Psoas muscle (tissue), 8 donors: Measurements from ENCODE around the gene TBX15. TPM values are rescaled to one million over a fixed set of nuclear protein-coding genes. Genes with fewer than 3 reads are reported as not detected.

Experiments used
- ATAC-seq, 4 donors: fragments of 200-7000 bp; cut with Tn5 transposase; one replicate each; pipeline ENCODE4 v1.9.1; 2020; ENCODE audit warnings: moderate library complexity in 3 of 4, mild to moderate bottlenecking in 2 of 4
- DNase-seq, 2 donors: peaks; one replicate each; pipeline ENCODE4 v3.0.0-alpha.2; 2020
- H3K27ac ChIP-seq: fragments of 200-600 bp; one replicate; pipeline ENCODE4 v1.8.0; 2022
- H3K27me3 ChIP-seq, 3 donors: fragments of 200-600 bp in 1 of 3; one replicate each; pipeline versions ENCODE4 v1.6.1 to v1.8.0; 2013 to 2022; ENCODE audit warnings: low read length in 2 of 3, mild to moderate bottlenecking in 2 of 3, moderate library complexity in 1 of 3; ENCODE audit not compliant: insufficient read depth in 3 of 3
- H3K36me3 ChIP-seq, 2 donors: fragments of 200-600 bp in 1 of 2; one replicate each; pipeline versions ENCODE4 v1.6.1 to v1.8.0; 2013 to 2022; ENCODE audit warnings: low read depth in 1 of 2, mild to moderate bottlenecking in 1 of 2, moderate library complexity in 1 of 2; ENCODE audit not compliant: insufficient read depth in 1 of 2
- H3K4me1 ChIP-seq: fragments of 200-600 bp; one replicate; pipeline ENCODE4 v1.8.0; 2022
- H3K4me3 ChIP-seq: fragments of 200-600 bp; one replicate; pipeline ENCODE4 v1.8.0; 2022; ENCODE audit warnings: mild to moderate bottlenecking
- H3K9me3 ChIP-seq: fragments of 200-600 bp; one replicate; pipeline ENCODE4 v1.8.0; 2022
- WGBS, 3 donors: extraction: QIAGEN DNeasy Blood & Tissue Kit; methylation state at CpG; one replicate each; pipeline versions ENCODE4 v1.1.6 to v1.1.7; 2013; 5-methylcytosine and 5-hydroxymethylcytosine counted together
- intact Hi-C, 2 donors: fragments of 100-400 bp; cut with DNase I; formaldehyde crosslinking; loops; one replicate each; pipeline versions ENCODE4 v1.11.0 to v1.14.2; 2022
- polyA plus RNA-seq, 3 donors: library from polyadenylated mRNA; stranded (reverse); fragments of 200-250 nt; gene quantifications; one replicate each; pipeline ENCODE4 v1.2.3, GENCODE V29; 2013
- total RNA-seq, 4 donors: library from RNA; stranded (reverse); fragmentation: NEBNext Ultra II Directional in 2 of 4; extraction: Animal tissue kit (Norgen Biotek cat#: 25700) in 2 of 4; gene quantifications; one replicate each; pipeline versions ENCODE4 v1.2.1 to v1.2.4, GENCODE V29; 2021 to 2023
- TF ChIP-seq, protein P1 (sequence below): fragments of 200-600 bp; IDR thresholded peaks from one replicate; pipeline ENCODE4 v1.8.0; 2022; ENCODE audit warnings: antibody characterized with exemption
- donor health status: healthy with polysubstance abuse.
- donor health status: DM: no; HTN: no; CAD: no; lungs with moderate emphysema.
- donor health status: Bipolar disorder and iron deficiency.
- donor health status: healthy.
- donor health status: DM: yes; HTN: yes; CAD: no.
- donor health status: DM: no; HTN: no; CAD: no.
- donor health status: DM: no; HTN: no; CAD: no.
- donor health status: DM: yes; HTN: yes; CAD: no.

The TBX15 gene
- total and polyA plus RNA-seq, 7 donors, result 37.0 to 220 (median 105) TPM

DNA sequence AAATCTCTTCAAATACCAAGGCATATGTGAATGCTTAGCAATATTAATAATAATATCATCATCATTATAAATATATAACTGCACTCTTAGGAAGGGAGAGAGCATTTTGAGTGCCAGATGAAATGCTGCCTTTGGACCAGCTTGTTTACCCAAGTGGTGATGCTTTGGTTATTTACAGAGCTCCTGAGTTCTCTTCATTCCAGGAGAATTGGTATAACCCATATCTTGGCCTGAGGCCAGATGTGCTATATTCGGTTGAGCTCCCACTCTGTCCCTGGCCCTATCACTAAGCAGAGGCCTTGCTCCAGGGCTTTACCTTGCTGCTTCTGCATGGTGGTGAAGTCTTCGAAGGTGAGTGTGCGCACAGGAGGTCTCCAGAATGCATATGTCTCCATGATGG is 89.4 kb downstream of the TBX15 start:
- H3K9me3 ChIP-seq, result no peaks in the 10 kb centered on the region
- DNase-seq (no peak), ATAC-seq (peak in 1 of 4 donors; percentile 20)
- H3K27ac ChIP-seq, result no peak overlapping the region
- 70 to 82% (median 70%) methylated on average over 3 of the region's 3 CpGs for WGBS, 3 donors
- intact Hi-C loops, result no loop called here
- H3K4me3 ChIP-seq, result no peak overlapping the region
- H3K4me1 ChIP-seq, result peaks cover 24% of the 10 kb centered on the region
- peaks cover 0 to 78% of the 10 kb centered on the region in 2 donors for H3K36me3 ChIP-seq
- no peaks in the 10 kb centered on the region for H3K27me3 ChIP-seq
- TF ChIP-seq, protein P1, sequence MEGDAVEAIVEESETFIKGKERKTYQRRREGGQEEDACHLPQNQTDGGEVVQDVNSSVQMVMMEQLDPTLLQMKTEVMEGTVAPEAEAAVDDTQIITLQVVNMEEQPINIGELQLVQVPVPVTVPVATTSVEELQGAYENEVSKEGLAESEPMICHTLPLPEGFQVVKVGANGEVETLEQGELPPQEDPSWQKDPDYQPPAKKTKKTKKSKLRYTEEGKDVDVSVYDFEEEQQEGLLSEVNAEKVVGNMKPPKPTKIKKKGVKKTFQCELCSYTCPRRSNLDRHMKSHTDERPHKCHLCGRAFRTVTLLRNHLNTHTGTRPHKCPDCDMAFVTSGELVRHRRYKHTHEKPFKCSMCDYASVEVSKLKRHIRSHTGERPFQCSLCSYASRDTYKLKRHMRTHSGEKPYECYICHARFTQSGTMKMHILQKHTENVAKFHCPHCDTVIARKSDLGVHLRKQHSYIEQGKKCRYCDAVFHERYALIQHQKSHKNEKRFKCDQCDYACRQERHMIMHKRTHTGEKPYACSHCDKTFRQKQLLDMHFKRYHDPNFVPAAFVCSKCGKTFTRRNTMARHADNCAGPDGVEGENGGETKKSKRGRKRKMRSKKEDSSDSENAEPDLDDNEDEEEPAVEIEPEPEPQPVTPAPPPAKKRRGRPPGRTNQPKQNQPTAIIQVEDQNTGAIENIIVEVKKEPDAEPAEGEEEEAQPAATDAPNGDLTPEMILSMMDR, result no peak

DNA sequence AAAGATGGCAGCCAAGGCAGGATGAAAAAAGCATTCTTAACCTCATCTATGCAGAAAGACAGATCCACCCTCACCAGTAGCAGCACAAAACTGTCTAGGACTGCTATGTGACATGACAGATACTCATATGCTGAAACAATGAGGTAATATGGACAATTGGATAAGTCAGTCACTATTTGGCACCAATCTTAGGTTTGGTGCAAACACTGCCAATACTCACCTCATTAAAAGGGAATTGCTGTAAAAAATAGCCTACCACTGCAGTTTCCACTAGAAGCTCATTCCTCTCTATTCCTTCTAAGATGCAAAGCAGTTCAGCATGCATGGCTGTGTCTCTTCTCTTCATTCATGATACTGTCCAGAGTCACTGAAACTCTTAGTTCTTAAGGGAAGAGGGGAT is 91.7 kb downstream of the TBX15 start:
- Histone ChIP-seq H3K27ac (no peak overlapping the region), H3K4me3 (no peak overlapping the region), H3K36me3 (peaks cover 0 to 72% of the 10 kb centered on the region in 2 donors), H3K9me3 (no peaks in the 10 kb centered on the region), H3K4me1 (peaks cover 14% of the 10 kb centered on the region), H3K27me3 (no peaks in the 10 kb centered on the region)
- TF ChIP-seq, protein P1, result no peak
- DNase-seq, result no peak
- ATAC-seq, result no peak
- intact Hi-C loops, result no loop called here

DNA sequence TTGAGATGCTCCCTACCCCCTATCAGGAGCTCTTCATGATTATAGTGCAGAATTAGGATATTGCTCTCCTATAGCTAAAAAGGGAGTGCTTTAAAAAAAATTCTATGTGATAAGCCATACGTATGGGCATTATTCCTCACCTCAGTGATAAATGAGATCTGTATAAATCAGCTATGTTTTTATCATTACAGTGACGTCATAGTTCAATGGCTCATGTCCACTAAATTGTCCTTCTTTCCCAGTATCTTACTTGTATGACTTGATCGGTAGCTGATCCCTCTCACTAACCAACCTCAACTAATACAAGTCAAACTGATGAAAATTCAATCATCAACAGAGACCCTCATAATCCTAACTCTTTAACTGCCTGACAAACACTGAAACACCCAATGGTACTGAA is 93.3 kb downstream of the TBX15 start:
- 89 to 93% (median 89%) methylated on average over 3 of the region's 3 CpGs for WGBS, 3 donors
- TF ChIP-seq, protein P1, result no peak
- peaks cover 3% of the 10 kb centered on the region for H3K4me1 ChIP-seq
- peaks cover 0 to 83% of the 10 kb centered on the region in 2 donors for H3K36me3 ChIP-seq
- ATAC-seq (no peak), DNase-seq (no peak)
- no peak overlapping the region for H3K4me3 ChIP-seq
- no peaks in the 10 kb centered on the region for H3K27me3 ChIP-seq
- intact Hi-C loops, result no loop called here
- H3K27ac ChIP-seq, result no peak overlapping the region
- H3K9me3 ChIP-seq, result no peaks in the 10 kb centered on the region

DNA sequence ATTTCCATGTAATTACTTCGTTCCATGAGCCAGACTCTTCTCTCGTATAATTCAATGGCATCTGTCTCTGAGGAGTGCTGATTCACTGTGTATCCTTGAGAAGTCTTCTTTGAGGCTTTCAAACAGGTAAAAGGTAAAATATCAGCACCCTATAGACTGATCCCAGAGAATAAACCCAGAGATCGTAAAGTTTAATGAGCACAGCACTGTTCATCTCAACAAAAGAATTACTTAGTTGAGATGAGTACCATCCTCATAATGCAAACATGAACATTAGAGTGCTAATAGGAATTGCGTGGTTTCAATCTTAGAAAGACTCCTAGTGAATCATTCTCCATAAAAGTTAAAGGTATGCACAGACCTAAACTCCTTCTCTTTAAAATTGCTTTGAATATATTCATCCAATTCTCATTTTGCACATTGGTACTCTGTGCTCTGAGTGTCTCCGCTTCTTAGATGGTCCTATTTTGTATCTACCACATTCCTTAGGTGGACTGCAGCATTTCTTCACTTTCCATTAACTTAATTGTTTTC is 97.2 kb downstream of the TBX15 start:
- H3K4me3 ChIP-seq, result no peak overlapping the region
- no peak for DNase-seq
- H3K36me3 ChIP-seq, result peaks cover 4 to 74% of the 10 kb centered on the region in 2 donors
- ATAC-seq, result no peak
- H3K27ac ChIP-seq, result no peak overlapping the region
- TF ChIP-seq, protein P1, result no peak
- WGBS, 3 donors, result 92 to 96% (median 93%) methylated on average over 5 of the region's 5 CpGs
- no peaks in the 10 kb centered on the region for H3K9me3 ChIP-seq
- no peaks in the 10 kb centered on the region for H3K27me3 ChIP-seq
- H3K4me1 ChIP-seq, result no peaks in the 10 kb centered on the region
- intact Hi-C loops, result no loop called here

DNA sequence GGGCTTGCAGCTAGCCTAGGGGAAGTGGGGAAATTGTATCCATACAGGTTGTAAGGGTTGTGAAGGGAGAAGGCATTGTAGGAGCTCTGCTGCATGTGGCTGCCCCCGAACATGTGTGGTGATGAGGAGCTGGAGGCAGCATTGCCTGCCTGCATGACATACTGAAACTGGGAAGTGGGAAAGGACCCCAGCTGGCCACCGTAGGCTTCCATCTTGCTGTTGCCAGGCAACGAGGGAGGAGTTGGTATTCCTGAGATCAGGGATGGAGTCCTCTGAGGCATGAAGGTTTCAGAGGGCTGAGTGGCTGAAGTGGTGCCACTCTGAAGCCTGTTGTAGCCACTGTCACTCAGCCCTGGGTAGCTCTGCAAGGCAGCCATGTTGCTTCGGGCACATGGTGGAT is 103.2 kb downstream of the TBX15 start:
- WGBS, 3 donors, result 91 to 94% (median 92%) methylated on average over 4 of the region's 4 CpGs
- Histone ChIP-seq H3K4me1 (peaks cover 9% of the 10 kb centered on the region), H3K9me3 (no peaks in the 10 kb centered on the region), H3K27me3 (no peaks in the 10 kb centered on the region), H3K4me3 (no peak overlapping the region), H3K36me3 (peaks cover 9 to 60% of the 10 kb centered on the region in 2 donors), H3K27ac (no peak overlapping the region)
- intact Hi-C loops, result no loop called here
- TF ChIP-seq, protein P1, result no peak
- ATAC-seq (peak in 2 of 4 donors; percentile 28 to 29), DNase-seq (no peak)
